Peyer's patch (tissue), 4 donors: ENCODE data around the gene UBL4B. TPM values are rescaled to one million over a fixed set of nuclear protein-coding genes. Genes with fewer than 3 reads are reported as not detected.

ENCODE experiments used
- DNase-seq, 3 donors: peaks; one replicate each; pipeline ENCODE4 v3.0.0-alpha.2; 2017 to 2019
- H3K27ac ChIP-seq, 4 donors: fragments of 200-600 bp; sonication (generic); one replicate each; pipeline ENCODE4 v1.5.1; 2016 to 2019
- H3K27me3 ChIP-seq, 2 donors: fragments of 200-600 bp; sonication (generic); one replicate each; pipeline ENCODE4 v1.5.1; 2019
- H3K36me3 ChIP-seq, 3 donors: fragments of 200-600 bp; sonication (generic); one replicate each; pipeline ENCODE4 v1.5.1; 2016 to 2019
- H3K4me1 ChIP-seq, 4 donors: fragments of 200-600 bp; sonication (generic); one replicate each; pipeline ENCODE4 v1.5.1; 2016 to 2019
- H3K4me3 ChIP-seq, 4 donors: fragments of 200-600 bp; sonication (generic); 1 replicate in 3 of 4; 2 replicates in 1 of 4; pipeline ENCODE4 v1.5.1; 2016 to 2019; ENCODE audit warnings: mild to moderate bottlenecking in 1 of 4
- H3K9me3 ChIP-seq, 4 donors: fragments of 200-600 bp; sonication (generic); one replicate each; pipeline ENCODE4 v1.5.1; 2016 to 2019; ENCODE audit warnings: mild to moderate bottlenecking in 1 of 4
- POLR2A ChIP-seq, 2 donors: fragments of 450-650 bp; IDR thresholded peaks; one replicate each; pipeline ENCODE4 v1.5.1; 2017; ENCODE audit warnings: antibody characterized with exemption in 2 of 2, mild to moderate bottlenecking in 2 of 2, moderate library complexity in 2 of 2
- total RNA-seq, 4 donors: library from RNA; depleted of rRNA; stranded (reverse); fragments of >200 nt; gene quantifications; one replicate each; pipeline ENCODE4 v1.1.0, GENCODE V29; 2016
- TF ChIP-seq, protein P1 (sequence below), 6 experiments: fragments of 450-650 bp in 4 of 6; fragments of 200-600 bp in 2 of 6; sonication (generic) in 1 of 6; IDR thresholded peaks; one replicate each; pipeline ENCODE4 v1.5.1; 2017 to 2019; ENCODE audit warnings: antibody characterized with exemption in 6 of 6, mild to moderate bottlenecking in 3 of 6, moderate library complexity in 1 of 6

UBL4B gene
- total RNA-seq, 4 donors from 2014 or later, result not detected

GRCh38 chr1:110087812-110088738 is 24.2 kb upstream of the UBL4B start:
- H3K27ac ChIP-seq, result no peak overlapping the region
- H3K27me3 ChIP-seq, result peaks cover 0 to 8% of the 10 kb centered on the region in 2 donors
- TF ChIP-seq, protein P1, sequence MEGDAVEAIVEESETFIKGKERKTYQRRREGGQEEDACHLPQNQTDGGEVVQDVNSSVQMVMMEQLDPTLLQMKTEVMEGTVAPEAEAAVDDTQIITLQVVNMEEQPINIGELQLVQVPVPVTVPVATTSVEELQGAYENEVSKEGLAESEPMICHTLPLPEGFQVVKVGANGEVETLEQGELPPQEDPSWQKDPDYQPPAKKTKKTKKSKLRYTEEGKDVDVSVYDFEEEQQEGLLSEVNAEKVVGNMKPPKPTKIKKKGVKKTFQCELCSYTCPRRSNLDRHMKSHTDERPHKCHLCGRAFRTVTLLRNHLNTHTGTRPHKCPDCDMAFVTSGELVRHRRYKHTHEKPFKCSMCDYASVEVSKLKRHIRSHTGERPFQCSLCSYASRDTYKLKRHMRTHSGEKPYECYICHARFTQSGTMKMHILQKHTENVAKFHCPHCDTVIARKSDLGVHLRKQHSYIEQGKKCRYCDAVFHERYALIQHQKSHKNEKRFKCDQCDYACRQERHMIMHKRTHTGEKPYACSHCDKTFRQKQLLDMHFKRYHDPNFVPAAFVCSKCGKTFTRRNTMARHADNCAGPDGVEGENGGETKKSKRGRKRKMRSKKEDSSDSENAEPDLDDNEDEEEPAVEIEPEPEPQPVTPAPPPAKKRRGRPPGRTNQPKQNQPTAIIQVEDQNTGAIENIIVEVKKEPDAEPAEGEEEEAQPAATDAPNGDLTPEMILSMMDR (IDR thresholded peaks at IDR 0.05), result peak; percentile 28 to 71 (median 64)
- TF ChIP-seq POLR2A (IDR thresholded peaks at IDR 0.05), result no peak
- H3K9me3 ChIP-seq, result no peaks in the 10 kb centered on the region
- DNase-seq, result peak in 2 of 3 donors; percentile 35 to 68
- H3K4me1 ChIP-seq, result peaks cover 0 to 13% (median 3%) of the 10 kb centered on the region in 4 donors
- no peak overlapping the region for H3K4me3 ChIP-seq
- H3K36me3 ChIP-seq, result no peaks in the 10 kb centered on the region

- no peaks in the 10 kb centered on the region for H3K36me3 ChIP-seq
- H3K9me3 ChIP-seq, result no peaks in the 10 kb centered on the region
- peaks cover 0 to 3% of the 10 kb centered on the region in 2 donors for H3K27me3 ChIP-seq
- TF ChIP-seq, protein P1 (IDR thresholded peaks at IDR 0.05), result no peak
- no peak for TF ChIP-seq POLR2A (IDR thresholded peaks at IDR 0.05)
- H3K4me3 ChIP-seq, result no peak overlapping the region
- no peak for DNase-seq
- H3K4me1 ChIP-seq, result peaks cover 0 to 6% (median 3%) of the 10 kb centered on the region in 4 donors
- H3K27ac ChIP-seq, result no peak overlapping the region
These were observed 23.4 kb upstream of the UBL4B start for GRCh38 chr1:110088739-110089316.

DNA sequence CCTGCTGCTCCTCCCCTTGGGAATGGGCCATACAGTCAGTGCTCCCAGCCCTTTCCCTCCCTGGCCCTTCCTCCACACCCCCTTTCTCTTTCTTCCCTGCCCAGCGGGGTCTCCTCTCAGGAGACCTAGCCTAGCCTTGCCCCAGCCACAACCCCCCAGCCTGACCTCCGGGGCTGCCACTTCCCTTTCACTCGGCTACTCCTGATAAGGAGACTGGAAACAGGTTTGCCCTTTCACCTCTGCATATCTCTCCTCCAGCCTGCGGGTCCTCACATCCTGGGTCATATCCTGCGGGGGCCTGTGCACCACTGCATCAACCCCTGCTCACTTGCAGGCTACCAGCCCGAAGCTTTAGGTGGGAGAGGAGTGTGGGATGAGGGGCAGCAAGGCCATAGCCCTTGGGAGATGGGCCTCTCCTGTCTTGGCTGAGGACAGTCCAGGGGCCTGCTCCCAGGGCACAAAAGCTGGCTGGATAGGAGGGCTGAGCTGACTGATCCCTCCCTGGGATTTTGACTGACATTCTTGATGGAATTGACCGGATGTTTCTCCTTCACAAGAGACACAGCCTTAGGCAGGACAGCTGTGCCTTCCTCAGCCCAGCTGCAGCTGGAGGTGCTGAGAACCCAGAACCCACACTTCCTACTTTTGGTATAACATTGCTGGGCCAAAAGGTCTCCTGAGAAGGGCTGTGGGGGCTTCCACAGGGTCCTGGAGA is 22.5 kb upstream of the UBL4B start:
- H3K9me3 ChIP-seq, result no peaks in the 10 kb centered on the region
- no peaks in the 10 kb centered on the region for H3K36me3 ChIP-seq
- H3K4me1 ChIP-seq, result no peaks in the 10 kb centered on the region
- no peak for DNase-seq
- H3K27ac ChIP-seq, result no peak overlapping the region
- TF ChIP-seq POLR2A (IDR thresholded peaks at IDR 0.05), result no peak
- TF ChIP-seq, protein P1 (IDR thresholded peaks at IDR 0.05), result no peak
- no peak overlapping the region for H3K4me3 ChIP-seq
- H3K27me3 ChIP-seq, result no peaks in the 10 kb centered on the region

DNA sequence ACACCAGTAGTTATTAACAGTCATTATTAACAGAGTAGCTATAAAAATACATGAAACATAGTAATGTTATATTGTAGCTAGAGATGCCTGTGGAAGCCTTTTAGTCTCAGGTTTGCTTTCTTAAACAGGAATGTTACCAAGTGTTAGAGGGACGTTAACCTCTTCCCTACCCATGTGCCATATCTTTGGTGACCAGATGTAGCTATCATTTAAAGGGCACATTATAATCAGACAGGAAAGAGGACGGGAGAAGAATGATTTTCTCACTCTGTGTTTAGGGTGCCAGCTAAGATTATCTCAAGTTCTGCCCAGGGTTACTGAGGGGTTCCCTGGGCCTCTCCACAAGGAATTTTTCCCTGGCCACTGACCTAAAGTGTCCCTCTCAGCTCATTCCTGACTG is 20.9 kb upstream of the UBL4B start:
- H3K27ac ChIP-seq, result no peak overlapping the region
- H3K4me3 ChIP-seq, result no peak overlapping the region
- no peak for DNase-seq
- no peaks in the 10 kb centered on the region for H3K4me1 ChIP-seq
- no peaks in the 10 kb centered on the region for H3K27me3 ChIP-seq
- H3K9me3 ChIP-seq, result no peaks in the 10 kb centered on the region
- TF ChIP-seq, protein P1 (IDR thresholded peaks at IDR 0.05), result no peak
- TF ChIP-seq POLR2A (IDR thresholded peaks at IDR 0.05), result no peak
- no peaks in the 10 kb centered on the region for H3K36me3 ChIP-seq

DNA sequence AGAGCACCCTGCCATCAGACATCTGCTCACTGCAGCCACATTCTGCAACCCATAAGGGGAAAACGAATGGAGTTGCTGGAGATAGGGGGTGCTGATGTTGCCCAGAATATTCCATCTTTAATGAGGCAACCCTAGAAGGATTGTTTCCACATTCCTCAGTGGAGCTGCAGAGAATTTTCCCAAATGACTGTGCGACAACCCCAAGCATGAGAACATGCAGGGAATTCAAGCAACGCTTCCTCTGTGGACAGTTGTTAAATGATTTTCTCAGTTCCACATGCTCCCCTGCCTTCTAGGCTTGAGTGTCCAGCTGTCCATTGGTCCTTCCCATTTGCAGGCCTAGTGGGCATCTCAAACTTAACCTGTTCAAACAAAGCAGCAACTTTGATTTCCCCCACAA is 20.5 kb upstream of the UBL4B start:
- Histone ChIP-seq H3K4me3 (no peak overlapping the region), H3K36me3 (no peaks in the 10 kb centered on the region), H3K27me3 (no peaks in the 10 kb centered on the region), H3K4me1 (no peaks in the 10 kb centered on the region), H3K27ac (no peak overlapping the region), H3K9me3 (no peaks in the 10 kb centered on the region)
- DNase-seq, result no peak
- TF ChIP-seq POLR2A (IDR thresholded peaks at IDR 0.05), result no peak
- TF ChIP-seq, protein P1 (IDR thresholded peaks at IDR 0.05), result no peak
